Measurements from ENCODE around the gene NCOA1. TPM values are rescaled to one million over a fixed set of nuclear protein-coding genes. Genes with fewer than 3 reads are reported as not detected.
A peak's percentile ranks its signal among the peaks of the same experiment; 100 is the strongest.

The NCOA1 gene
- total and polyA plus RNA-seq, 10 of the 15 experiments (the other 5 are each of a cell fraction or from before 2014, with no cell fraction given): 1.8 to 35.6 (median 6.1) TPM

DNA sequence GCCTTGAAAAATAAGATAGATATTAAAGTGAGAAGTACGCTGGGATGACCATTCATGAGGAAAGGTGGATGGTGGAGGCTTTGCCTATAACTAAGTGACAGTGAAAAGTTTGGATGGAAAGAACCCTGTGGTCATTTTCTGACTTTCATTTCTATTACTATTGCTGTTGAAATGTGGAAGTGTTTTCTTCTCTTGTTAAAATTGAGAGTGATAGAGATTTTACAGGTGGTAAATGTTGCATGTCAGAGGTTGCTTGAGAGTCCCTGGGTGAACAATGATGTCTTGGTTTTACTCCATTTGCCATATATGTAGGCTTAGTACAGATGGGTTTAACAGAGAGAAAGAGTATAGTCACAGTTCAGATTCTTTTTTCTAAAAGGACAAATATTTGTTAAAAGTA lies 18.4 kb downstream of the NCOA1 start (continued):
- TF ChIP-seq E4F1 (IDR thresholded peaks at IDR 0.05; ENCODE audit: borderline replicate concordance, partially characterized antibody): no peak
- TF ChIP-seq BACH1 (IDR thresholded peaks at IDR 0.05; ENCODE audit: borderline replicate concordance): no peak
- TF ChIP-seq, protein P1, sequence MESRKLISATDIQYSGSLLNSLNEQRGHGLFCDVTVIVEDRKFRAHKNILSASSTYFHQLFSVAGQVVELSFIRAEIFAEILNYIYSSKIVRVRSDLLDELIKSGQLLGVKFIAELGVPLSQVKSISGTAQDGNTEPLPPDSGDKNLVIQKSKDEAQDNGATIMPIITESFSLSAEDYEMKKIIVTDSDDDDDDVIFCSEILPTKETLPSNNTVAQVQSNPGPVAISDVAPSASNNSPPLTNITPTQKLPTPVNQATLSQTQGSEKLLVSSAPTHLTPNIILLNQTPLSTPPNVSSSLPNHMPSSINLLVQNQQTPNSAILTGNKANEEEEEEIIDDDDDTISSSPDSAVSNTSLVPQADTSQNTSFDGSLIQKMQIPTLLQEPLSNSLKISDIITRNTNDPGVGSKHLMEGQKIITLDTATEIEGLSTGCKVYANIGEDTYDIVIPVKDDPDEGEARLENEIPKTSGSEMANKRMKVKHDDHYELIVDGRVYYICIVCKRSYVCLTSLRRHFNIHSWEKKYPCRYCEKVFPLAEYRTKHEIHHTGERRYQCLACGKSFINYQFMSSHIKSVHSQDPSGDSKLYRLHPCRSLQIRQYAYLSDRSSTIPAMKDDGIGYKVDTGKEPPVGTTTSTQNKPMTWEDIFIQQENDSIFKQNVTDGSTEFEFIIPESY (IDR thresholded peaks at IDR 0.05): no peak
- peak; percentile 68 for TF ChIP-seq DPF2 (IDR thresholded peaks at IDR 0.05)
- TF ChIP-seq ZSCAN29 (IDR thresholded peaks at IDR 0.05): no peak
- no peak for TF ChIP-seq BRCA1 (IDR thresholded peaks at IDR 0.05; ENCODE audit: low read depth, low read length)
- TF ChIP-seq CTCF (IDR thresholded peaks at IDR 0.05 in 2 of 3, conservative IDR thresholded peaks at IDR 0.05 in 1 of 3; ENCODE audit: control insufficient read depth in 2 of 3, extremely low read depth in 1 of 3, insufficient read depth in 1 of 3, low read depth in 3 of 3, low read length in 3 of 3): no peak
- TF ChIP-seq E2F4 (IDR thresholded peaks at IDR 0.05; ENCODE audit: low read depth, low read length): no peak
- TF ChIP-seq HDAC6 (IDR thresholded peaks at IDR 0.05; ENCODE audit: unreplicated experiment): no peak
- no peak for TF ChIP-seq EGR1 (IDR thresholded peaks at IDR 0.05; ENCODE audit: borderline replicate concordance in 1 of 2, low read depth in 2 of 2, low read length in 2 of 2)
- no peak for TF ChIP-seq KLF5 (IDR thresholded peaks at IDR 0.05; ENCODE audit: partially characterized antibody)
- TF ChIP-seq ZZZ3 (IDR thresholded peaks at IDR 0.05; ENCODE audit: control insufficient read depth, insufficient read length, low read depth): no peak
- no peak for TF ChIP-seq RELA (IDR thresholded peaks at IDR 0.05; ENCODE audit: borderline replicate concordance, partially characterized antibody)
- no peak for TF ChIP-seq RB1 (IDR thresholded peaks at IDR 0.05; ENCODE audit: borderline replicate concordance)
- TF ChIP-seq FOXK2 (IDR thresholded peaks at IDR 0.05): no peak
- TF ChIP-seq ETV6 (conservative IDR thresholded peaks at IDR 0.05 in 1 of 2, IDR thresholded peaks at IDR 0.05 in 1 of 2; ENCODE audit: borderline replicate concordance in 1 of 2, low read depth in 1 of 2): no peak
- TF ChIP-seq SMC3 (IDR thresholded peaks at IDR 0.05; ENCODE audit: borderline replicate concordance, low read length): no peak; the same call in 1 of the 2 replicates
- TF ChIP-seq NFIC (IDR thresholded peaks at IDR 0.05; ENCODE audit: low read depth, low read length): peak; percentile 87
- no peak for TF ChIP-seq USF2 (IDR thresholded peaks at IDR 0.05; ENCODE audit: borderline replicate concordance, low read depth, low read length)
- peak; percentile 67 for TF ChIP-seq ATF7 (IDR thresholded peaks at IDR 0.05; ENCODE audit: low read depth)
- TF ChIP-seq YBX1 (IDR thresholded peaks at IDR 0.05): no peak
- TF ChIP-seq CHD2 (IDR thresholded peaks at IDR 0.05; ENCODE audit: borderline replicate concordance, low read depth, low read length): no peak; the same call in 1 of the 2 replicates
- TF ChIP-seq SUZ12 (IDR thresholded peaks at IDR 0.05; ENCODE audit: unreplicated experiment): no peak
- TF ChIP-seq STAT1 (conservative IDR thresholded peaks at IDR 0.05): no peak

All from GM12878 (cell line).